Measurements from ENCODE around the gene UBE2N. TPM values are rescaled to one million over a fixed set of nuclear protein-coding genes. Genes with fewer than 3 reads are reported as not detected.

UBE2N gene
- total RNA-seq (2014; rRNA removed; shearing (Covaris generic); ENCODE audit: low replicate concordance) = 100 and 124 TPM in 2 replicates

GRCh38 chr12:93441617-93442410 is at the start of gene UBE2N:
Gene UBE2N, minus strand, starts transcription at chr12:93441947. Its CDS starts 63 bp downstream, at chr12:93441884.
- DNase-seq = peak; percentile 97
- Histone ChIP-seq H2AFZ (ENCODE audit: low read length) (peak within 1 kb of the TSS; percentile 78), H3K4me3 (ENCODE audit: low read length) (peak within 1 kb of the TSS; percentile 74)

GRCh38 chr12:93484315-93484981 is 42.7 kb upstream of the UBE2N start:
- H3K27me3 ChIP-seq (ENCODE audit: low read length) = no peaks in the 10 kb centered on the region
- H3K9me3 ChIP-seq (ENCODE audit: low read length) = no peaks in the 10 kb centered on the region
- no peak overlapping the region for H3K27ac ChIP-seq (ENCODE audit: low read length)
- peaks cover 42% of the 10 kb centered on the region for H3K36me3 ChIP-seq (ENCODE audit: insufficient read depth, low read length)
- no peak for DNase-seq
- H3K9ac ChIP-seq (ENCODE audit: low read length) = no peak overlapping the region
- no peak overlapping the region for H3K4me3 ChIP-seq (ENCODE audit: low read length)
- no peak overlapping the region for H3K4me2 ChIP-seq (ENCODE audit: low read depth, low read length, poor library complexity, severe bottlenecking)
- H2AFZ ChIP-seq (ENCODE audit: low read length) = no peak overlapping the region
- H3K4me1 ChIP-seq (ENCODE audit: low read length) = no peaks in the 10 kb centered on the region
- H3K79me2 ChIP-seq (ENCODE audit: low read length) = peaks cover 37% of the 10 kb centered on the region
- no peaks in the 10 kb centered on the region for H4K20me1 ChIP-seq (ENCODE audit: insufficient read depth, low read depth, low read length)
- H3K9me2 ChIP-seq (replicated peaks; ENCODE audit: insufficient read depth, low read length) = no peaks in the 10 kb centered on the region

More at GRCh38 chr12:93441617-93442410, at the start of gene UBE2N:
- Histone ChIP-seq H3K9me3 (ENCODE audit: low read length) (no peaks in the 10 kb centered on the region), H3K36me3 (ENCODE audit: insufficient read depth, low read length) (no peaks in the 10 kb centered on the region), H3K79me2 (ENCODE audit: low read length) (peaks cover 46% of the 10 kb centered on the region), H3K4me2 (ENCODE audit: low read depth, low read length, poor library complexity, severe bottlenecking) (peak within 1 kb of the TSS; percentile 84), H3K27me3 (ENCODE audit: low read length) (no peaks in the 10 kb centered on the region; the same call in 1 of the 2 replicates), H3K27ac (ENCODE audit: low read length) (no peak within 1 kb of the TSS; the same call in 1 of the 2 replicates), H3K9ac (ENCODE audit: low read length) (peak within 1 kb of the TSS; percentile 92), H3K9me2 (replicated peaks; ENCODE audit: insufficient read depth, low read length) (no peaks in the 10 kb centered on the region), H3K4me1 (ENCODE audit: low read length) (peaks cover 52% of the 10 kb centered on the region), H4K20me1 (ENCODE audit: insufficient read depth, low read depth, low read length) (peaks cover 41% of the 10 kb centered on the region)

GRCh38 chr12:93483151-93483807 is 41.5 kb upstream of the UBE2N start:
- Histone ChIP-seq H3K36me3 (ENCODE audit: insufficient read depth, low read length) (peaks cover 37% of the 10 kb centered on the region), H3K4me1 (ENCODE audit: low read length) (no peaks in the 10 kb centered on the region)

GRCh38 chr12:93482721-93483120 is 41.0 kb upstream of the UBE2N start:
- H3K36me3 ChIP-seq (ENCODE audit: insufficient read depth, low read length) = peaks cover 38% of the 10 kb centered on the region
- peaks cover 35% of the 10 kb centered on the region for H3K79me2 ChIP-seq (ENCODE audit: low read length)
- no peak for DNase-seq

More at GRCh38 chr12:93483151-93483807, 41.5 kb upstream of the UBE2N start:
- Histone ChIP-seq H3K79me2 (ENCODE audit: low read length) (peaks cover 31% of the 10 kb centered on the region), H3K9ac (ENCODE audit: low read length) (no peak overlapping the region), H4K20me1 (ENCODE audit: insufficient read depth, low read depth, low read length) (no peaks in the 10 kb centered on the region), H3K9me2 (replicated peaks; ENCODE audit: insufficient read depth, low read length) (no peaks in the 10 kb centered on the region), H3K4me2 (ENCODE audit: low read depth, low read length, poor library complexity, severe bottlenecking) (no peak overlapping the region), H3K9me3 (ENCODE audit: low read length) (no peaks in the 10 kb centered on the region), H2AFZ (ENCODE audit: low read length) (no peak overlapping the region), H3K4me3 (ENCODE audit: low read length) (no peak overlapping the region), H3K27ac (ENCODE audit: low read length) (no peak overlapping the region), H3K27me3 (ENCODE audit: low read length) (no peaks in the 10 kb centered on the region)
- DNase-seq = no peak

GRCh38 chr12:93476555-93476954 is 34.8 kb upstream of the UBE2N start:
- Histone ChIP-seq H3K4me1 (ENCODE audit: low read length) (no peaks in the 10 kb centered on the region), H3K27me3 (ENCODE audit: low read length) (no peaks in the 10 kb centered on the region), H3K27ac (ENCODE audit: low read length) (no peak overlapping the region), H3K79me2 (ENCODE audit: low read length) (peaks cover 33% of the 10 kb centered on the region), H3K9ac (ENCODE audit: low read length) (no peak overlapping the region), H3K9me2 (replicated peaks; ENCODE audit: insufficient read depth, low read length) (no peaks in the 10 kb centered on the region), H3K36me3 (ENCODE audit: insufficient read depth, low read length) (peaks cover 22% of the 10 kb centered on the region; the same call in 1 of the 2 replicates), H3K4me3 (ENCODE audit: low read length) (no peak overlapping the region), H3K9me3 (ENCODE audit: low read length) (no peaks in the 10 kb centered on the region), H2AFZ (ENCODE audit: low read length) (no peak overlapping the region), H4K20me1 (ENCODE audit: insufficient read depth, low read depth, low read length) (no peaks in the 10 kb centered on the region), H3K4me2 (ENCODE audit: low read depth, low read length, poor library complexity, severe bottlenecking) (no peak overlapping the region)
- no peak for DNase-seq

More at GRCh38 chr12:93482721-93483120, 41.0 kb upstream of the UBE2N start:
- Histone ChIP-seq H4K20me1 (ENCODE audit: insufficient read depth, low read depth, low read length) (no peaks in the 10 kb centered on the region), H3K27ac (ENCODE audit: low read length) (no peak overlapping the region), H3K9ac (ENCODE audit: low read length) (no peak overlapping the region), H3K4me2 (ENCODE audit: low read depth, low read length, poor library complexity, severe bottlenecking) (no peak overlapping the region), H3K27me3 (ENCODE audit: low read length) (no peaks in the 10 kb centered on the region), H3K4me1 (ENCODE audit: low read length) (no peaks in the 10 kb centered on the region), H3K4me3 (ENCODE audit: low read length) (no peak overlapping the region), H3K9me3 (ENCODE audit: low read length) (no peaks in the 10 kb centered on the region), H3K9me2 (replicated peaks; ENCODE audit: insufficient read depth, low read length) (no peaks in the 10 kb centered on the region), H2AFZ (ENCODE audit: low read length) (no peak overlapping the region)

GRCh38 chr12:93469386-93469785 is 27.6 kb upstream of the UBE2N start:
- Histone ChIP-seq H4K20me1 (ENCODE audit: insufficient read depth, low read depth, low read length) (no peaks in the 10 kb centered on the region), H3K9ac (ENCODE audit: low read length) (no peak overlapping the region), H3K36me3 (ENCODE audit: insufficient read depth, low read length) (peaks cover 17% of the 10 kb centered on the region), H3K4me2 (ENCODE audit: low read depth, low read length, poor library complexity, severe bottlenecking) (peak overlapping the region; percentile 71), H3K4me1 (ENCODE audit: low read length) (peaks cover 16% of the 10 kb centered on the region), H3K4me3 (ENCODE audit: low read length) (no peak overlapping the region), H2AFZ (ENCODE audit: low read length) (no peak overlapping the region), H3K27me3 (ENCODE audit: low read length) (no peaks in the 10 kb centered on the region), H3K27ac (ENCODE audit: low read length) (no peak overlapping the region), H3K79me2 (ENCODE audit: low read length) (peaks cover 59% of the 10 kb centered on the region), H3K9me2 (replicated peaks; ENCODE audit: insufficient read depth, low read length) (no peaks in the 10 kb centered on the region), H3K9me3 (ENCODE audit: low read length) (no peaks in the 10 kb centered on the region)
- no peak for DNase-seq

- Histone ChIP-seq H2AFZ (ENCODE audit: low read length) (no peak overlapping the region; the same call in 1 of the 2 replicates), H3K36me3 (ENCODE audit: insufficient read depth, low read length) (peaks cover 12% of the 10 kb centered on the region), H3K27ac (ENCODE audit: low read length) (peak overlapping the region; percentile 48), H3K27me3 (ENCODE audit: low read length) (no peaks in the 10 kb centered on the region), H3K9me2 (replicated peaks; ENCODE audit: insufficient read depth, low read length) (no peaks in the 10 kb centered on the region), H3K4me3 (ENCODE audit: low read length) (peak overlapping the region; percentile 78), H3K9me3 (ENCODE audit: low read length) (no peaks in the 10 kb centered on the region), H4K20me1 (ENCODE audit: insufficient read depth, low read depth, low read length) (no peaks in the 10 kb centered on the region), H3K79me2 (ENCODE audit: low read length) (peaks cover 51% of the 10 kb centered on the region), H3K4me1 (ENCODE audit: low read length) (peaks cover 16% of the 10 kb centered on the region), H3K4me2 (ENCODE audit: low read depth, low read length, poor library complexity, severe bottlenecking) (peak overlapping the region; percentile 71), H3K9ac (ENCODE audit: low read length) (peak overlapping the region; percentile 77)
- DNase-seq = peak; percentile 53
Observed at GRCh38 chr12:93468008-93468371, 26.2 kb upstream of the UBE2N start.
